ENCODE results near the gene DNAH6.

- TF ChIP-seq CTCF (conservative IDR thresholded peaks at IDR 0.05; ENCODE audit: low read depth, low read length) = no peak
- no peak for TF ChIP-seq EZH2 (IDR thresholded peaks at IDR 0.05; ENCODE audit: borderline replicate concordance, low read depth, low read length, poor library complexity, severe bottlenecking)
These were observed 127.7 kb downstream of the DNAH6 start for GRCh38 chr2:84643991-84644390.
